Activated T-cell treated with anti-CD3 and anti-CD28 coated beads, Interleukin-2, amount 50 U/mL, for 72 hours (primary cell): Measurements from ENCODE around the gene SRCIN1. TPM values are rescaled to one million over a fixed set of nuclear protein-coding genes. Genes with fewer than 3 reads are reported as not detected.
"Not testable (repeated sequence)": the region's sequence is repeated elsewhere in the genome, so short reads cannot be mapped to it uniquely, and the experiment has no call there.

Experiments
- ATAC-seq, 2 donors: fragments of 150-1000 bp; cut with Tn5 transposase; replicated peaks in 1 of 2; 2 replicates each; pipeline ENCODE4 v1.10.0; 2021; ENCODE audit warnings: moderate library complexity in 2 of 2, mild to moderate bottlenecking in 1 of 2
- DNase-seq, 2 donors: peaks; one replicate each; pipeline ENCODE4 v3.0.0; 2021 to 2022; ENCODE audit warnings: mixed read lengths in 1 of 2
- H3K27ac Mint-ChIP-seq: one replicate; pipeline ENCODE4 v1.8.0; 2022; ENCODE audit warnings: mild to moderate bottlenecking, moderate library complexity, mixed read lengths
- H3K27me3 Mint-ChIP-seq: one replicate; pipeline ENCODE4 v1.8.0; 2022; ENCODE audit warnings: low read depth, mixed read lengths
- H3K36me3 Mint-ChIP-seq, 2 donors: one replicate each; pipeline ENCODE4 v1.8.0; 2022; ENCODE audit warnings: mixed read lengths in 2 of 2, mild to moderate bottlenecking in 1 of 2; ENCODE audit not compliant: insufficient read depth in 2 of 2
- H3K4me1 Mint-ChIP-seq: one replicate; pipeline ENCODE4 v1.8.0; 2022; ENCODE audit warnings: low read depth, mixed read lengths
- H3K4me3 Mint-ChIP-seq, 2 donors: one replicate each; pipeline ENCODE4 v1.8.0; 2022; ENCODE audit warnings: mild to moderate bottlenecking in 2 of 2, mixed read lengths in 2 of 2, moderate library complexity in 2 of 2
- H3K9me3 Mint-ChIP-seq, 2 donors: one replicate each; pipeline ENCODE4 v1.8.0; 2022; ENCODE audit warnings: mixed read lengths in 2 of 2
- total RNA-seq, 2 donors: library from RNA; stranded (reverse); gene quantifications; one replicate each; pipeline ENCODE4 v1.2.3, GENCODE V29; 2022

SRCIN1 gene
- total RNA-seq, 2 donors from 2014 or later: 0.72 to 1.8 TPM

GRCh38 chr17:38531761-38532160 lies 74.0 kb downstream of the SRCIN1 start:
- DNase-seq, H3K9me3 Mint-ChIP-seq, H3K36me3 Mint-ChIP-seq, H3K4me3 Mint-ChIP-seq, H3K27ac Mint-ChIP-seq, ATAC-seq: not testable (repeated sequence)
- peaks cover 22% of the 10 kb centered on the region for H3K27me3 Mint-ChIP-seq
- peaks cover 14% of the 10 kb centered on the region for H3K4me1 Mint-ChIP-seq

GRCh38 chr17:38530856-38531255 lies 74.9 kb downstream of the SRCIN1 start:
- not testable (repeated sequence) for H3K36me3 Mint-ChIP-seq, H3K9me3 Mint-ChIP-seq, H3K4me3 Mint-ChIP-seq, DNase-seq, ATAC-seq, H3K27ac Mint-ChIP-seq
- H3K4me1 Mint-ChIP-seq: peaks cover 14% of the 10 kb centered on the region
- H3K27me3 Mint-ChIP-seq: peaks cover 15% of the 10 kb centered on the region

GRCh38 chr17:38528141-38528540 lies 77.6 kb downstream of the SRCIN1 start:
- ATAC-seq, H3K36me3 Mint-ChIP-seq, H3K27ac Mint-ChIP-seq, H3K9me3 Mint-ChIP-seq, H3K4me3 Mint-ChIP-seq, DNase-seq: not testable (repeated sequence)
- peaks cover 14% of the 10 kb centered on the region for H3K4me1 Mint-ChIP-seq
- peaks cover 15% of the 10 kb centered on the region for H3K27me3 Mint-ChIP-seq

DNA sequence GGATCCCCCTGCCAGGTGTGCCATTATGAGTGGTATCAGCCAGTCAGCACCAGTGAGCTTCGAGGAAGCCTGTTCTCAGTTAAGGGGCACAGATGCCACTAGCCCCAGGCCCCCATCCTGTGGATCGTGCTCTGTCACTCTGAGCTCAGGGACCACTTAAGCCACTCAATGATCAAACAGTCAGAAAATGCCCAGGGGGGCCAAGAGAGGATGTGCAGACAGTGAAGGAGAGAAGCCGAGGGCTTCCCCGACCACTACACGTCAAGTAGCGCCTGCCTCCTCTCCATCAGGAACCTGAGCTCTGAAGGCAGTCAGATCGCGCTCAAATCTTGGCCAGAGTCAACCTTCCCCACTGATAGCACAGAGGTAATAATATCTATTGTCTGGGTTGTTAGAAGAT lies 79.2 kb downstream of the SRCIN1 start:
- H3K36me3 Mint-ChIP-seq, H3K9me3 Mint-ChIP-seq, H3K27ac Mint-ChIP-seq, DNase-seq, H3K27me3 Mint-ChIP-seq, ATAC-seq, H3K4me3 Mint-ChIP-seq: not testable (repeated sequence)
- H3K4me1 Mint-ChIP-seq: peaks cover 14% of the 10 kb centered on the region

DNA sequence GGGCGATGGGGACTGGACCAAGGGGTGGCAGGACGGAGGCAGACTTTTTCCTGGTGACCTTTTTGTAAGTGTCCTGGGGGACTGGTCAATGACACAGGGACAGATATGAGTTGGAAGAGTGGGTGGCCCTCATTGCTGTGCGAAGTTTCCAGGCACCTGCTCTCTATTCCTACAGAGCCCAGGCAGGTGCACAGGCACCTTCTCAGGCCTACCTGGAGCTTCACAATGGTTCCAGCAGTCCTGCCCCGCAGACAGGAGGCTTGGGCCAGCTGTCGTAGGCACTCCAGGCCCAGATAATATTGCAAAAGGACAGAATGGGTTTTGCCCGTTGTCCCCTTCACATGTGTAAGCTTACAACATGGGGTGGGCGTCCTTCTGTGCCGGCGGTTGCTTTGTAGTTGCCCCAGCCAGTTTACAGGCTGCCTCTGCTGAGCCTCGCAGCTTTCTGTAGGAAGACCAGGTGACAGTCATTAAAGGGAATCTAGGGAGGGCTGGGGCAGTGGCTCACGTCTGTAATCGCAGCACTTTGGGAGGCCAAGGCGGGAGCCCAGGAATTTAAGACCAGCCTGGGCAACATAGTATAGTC lies 93.2 kb downstream of the SRCIN1 start:
- Mint-ChIP-seq H3K27ac (no peak overlapping the region), H3K36me3 (peaks cover 0 to 1% of the 10 kb centered on the region in 2 donors), H3K9me3 (no peaks in the 10 kb centered on the region), H3K4me3 (no peak overlapping the region), H3K27me3 (peaks cover 42% of the 10 kb centered on the region), H3K4me1 (peaks cover 8% of the 10 kb centered on the region)
- DNase-seq: no peak
- ATAC-seq: no peak

DNA sequence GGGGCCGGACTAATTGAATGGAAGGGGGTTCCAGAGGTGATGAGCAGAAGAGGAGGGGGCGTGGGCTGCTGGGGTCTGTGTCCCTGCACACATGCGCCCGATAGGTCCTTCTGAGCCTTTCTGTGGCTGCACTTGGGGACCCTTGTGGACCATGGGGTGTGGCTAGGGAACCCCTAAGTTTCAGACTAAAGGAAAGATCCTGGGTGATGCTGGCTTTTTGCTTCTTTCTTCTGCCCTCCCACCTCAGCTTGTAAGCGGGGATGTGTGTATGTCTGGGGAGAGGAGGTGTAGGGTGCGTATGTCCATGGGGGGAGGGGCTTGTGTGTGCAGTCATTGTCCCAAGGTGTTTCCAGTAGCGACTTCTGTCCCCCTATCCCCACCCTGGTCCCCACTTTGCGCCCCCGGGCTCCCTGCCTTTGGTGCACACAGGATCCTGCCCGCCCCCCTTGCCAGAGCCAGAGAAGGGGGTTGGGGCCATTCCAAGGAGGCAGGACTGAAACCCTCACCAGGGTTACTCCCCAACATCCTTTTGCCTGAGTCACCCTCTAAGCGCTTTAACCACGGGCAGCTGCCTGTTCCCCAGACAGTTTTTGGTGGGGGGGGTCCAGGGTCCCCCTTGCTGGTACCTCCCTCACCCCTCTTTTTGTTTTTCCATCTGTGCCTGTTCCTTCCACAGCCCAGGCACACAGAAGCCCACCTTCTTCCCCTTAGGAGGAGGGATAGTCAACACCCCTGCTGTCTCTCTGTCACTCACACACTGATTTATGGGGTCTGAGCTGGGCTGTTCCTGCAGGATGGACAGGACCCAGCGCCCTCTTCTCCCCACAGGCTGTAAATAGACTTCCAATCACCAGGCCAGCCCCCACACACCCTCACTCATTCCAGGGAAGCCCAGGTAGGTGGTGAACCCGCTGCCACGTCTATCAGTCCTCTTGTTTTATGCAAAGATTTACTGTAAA lies 94.3 kb downstream of the SRCIN1 start:
- H3K27me3 Mint-ChIP-seq: peaks cover 44% of the 10 kb centered on the region
- H3K4me3 Mint-ChIP-seq: peak overlapping the region; percentile 21 to 59

GRCh38 chr17:38510421-38511149 lies 95.2 kb downstream of the SRCIN1 start:
- H3K27me3 Mint-ChIP-seq: peaks cover 44% of the 10 kb centered on the region
- H3K4me3 Mint-ChIP-seq: peak overlapping the region; percentile 21 to 59
- peak; percentile 29 to 36 for DNase-seq
- peaks cover 0 to 1% of the 10 kb centered on the region in 2 donors for H3K36me3 Mint-ChIP-seq
- H3K4me1 Mint-ChIP-seq: peaks cover 8% of the 10 kb centered on the region
- peak; percentile 49 to 62 for ATAC-seq
- no peaks in the 10 kb centered on the region for H3K9me3 Mint-ChIP-seq
- no peak overlapping the region for H3K27ac Mint-ChIP-seq

More for the DNA sequence above, 94.3 kb downstream of the SRCIN1 start:
- H3K36me3 Mint-ChIP-seq: peaks cover 0 to 1% of the 10 kb centered on the region in 2 donors
- H3K9me3 Mint-ChIP-seq: no peaks in the 10 kb centered on the region
- H3K4me1 Mint-ChIP-seq: peaks cover 8% of the 10 kb centered on the region
- no peak for DNase-seq
- no peak for ATAC-seq
- H3K27ac Mint-ChIP-seq: no peak overlapping the region

DNA sequence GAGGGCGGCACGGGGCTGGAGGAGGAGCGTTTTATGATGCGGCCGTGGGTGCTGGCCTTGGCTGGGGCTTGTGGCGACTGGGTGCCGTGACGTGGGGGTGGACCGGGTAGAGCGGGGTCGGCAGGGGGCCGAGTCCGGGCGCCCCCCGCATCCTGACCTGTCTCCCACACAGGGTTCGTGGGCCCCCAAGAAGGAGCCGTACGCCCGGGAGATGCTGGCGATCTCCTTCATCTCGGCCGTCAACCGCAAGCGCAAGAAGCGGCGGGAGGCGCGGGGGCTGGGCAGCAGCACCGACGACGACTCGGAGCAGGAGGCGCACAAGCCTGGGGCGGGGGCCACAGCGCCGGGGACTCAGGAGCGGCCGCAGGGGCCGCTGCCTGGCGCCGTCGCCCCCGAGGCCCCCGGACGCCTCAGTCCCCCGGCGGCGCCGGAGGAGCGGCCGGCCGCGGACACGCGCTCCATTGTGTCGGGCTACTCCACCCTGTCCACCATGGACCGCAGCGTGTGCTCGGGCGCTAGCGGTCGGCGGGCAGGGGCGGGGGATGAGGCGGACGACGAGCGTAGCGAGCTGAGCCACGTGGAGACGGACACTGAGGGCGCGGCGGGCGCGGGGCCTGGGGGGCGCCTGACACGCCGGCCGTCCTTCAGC lies 95.9 kb downstream of the SRCIN1 start:
- ATAC-seq (peak; percentile 48 to 53), DNase-seq (no peak)
- H3K36me3 Mint-ChIP-seq: peaks cover 0 to 1% of the 10 kb centered on the region in 2 donors
- no peak overlapping the region for H3K27ac Mint-ChIP-seq
- H3K27me3 Mint-ChIP-seq: peaks cover 44% of the 10 kb centered on the region
- H3K9me3 Mint-ChIP-seq: no peaks in the 10 kb centered on the region
- peaks cover 8% of the 10 kb centered on the region for H3K4me1 Mint-ChIP-seq
- peak overlapping the region; percentile 91 to 99 for H3K4me3 Mint-ChIP-seq

- peak; percentile 83 to 86 for DNase-seq
- H3K27ac Mint-ChIP-seq: peak overlapping the region; percentile 45
- H3K27me3 Mint-ChIP-seq: peaks cover 44% of the 10 kb centered on the region
- peak overlapping the region; percentile 91 to 99 for H3K4me3 Mint-ChIP-seq
- peaks cover 0 to 1% of the 10 kb centered on the region in 2 donors for H3K36me3 Mint-ChIP-seq
- H3K9me3 Mint-ChIP-seq: no peaks in the 10 kb centered on the region
- ATAC-seq: peak; percentile 88
- H3K4me1 Mint-ChIP-seq: peaks cover 8% of the 10 kb centered on the region
Measured at GRCh38 chr17:38508954-38509771, 96.6 kb downstream of the SRCIN1 start.

GRCh38 chr17:38508570-38508950 lies 97.2 kb downstream of the SRCIN1 start:
- no peak overlapping the region for H3K27ac Mint-ChIP-seq

GRCh38 chr17:38507921-38508569 lies 97.7 kb downstream of the SRCIN1 start:
- H3K27me3 Mint-ChIP-seq: peaks cover 44% of the 10 kb centered on the region
- no peak for DNase-seq
- no peak overlapping the region for H3K27ac Mint-ChIP-seq
- no peak for ATAC-seq
- peaks cover 8% of the 10 kb centered on the region for H3K4me1 Mint-ChIP-seq
- peaks cover 0 to 1% of the 10 kb centered on the region in 2 donors for H3K36me3 Mint-ChIP-seq
- no peaks in the 10 kb centered on the region for H3K9me3 Mint-ChIP-seq
- no peak overlapping the region for H3K4me3 Mint-ChIP-seq

More at GRCh38 chr17:38508570-38508950, 97.2 kb downstream of the SRCIN1 start:
- no peak for ATAC-seq
- Mint-ChIP-seq H3K4me1 (peaks cover 8% of the 10 kb centered on the region), H3K27me3 (peaks cover 44% of the 10 kb centered on the region), H3K4me3 (peak overlapping the region in 1 of 2 donors; percentile 60), H3K36me3 (peaks cover 0 to 1% of the 10 kb centered on the region in 2 donors), H3K9me3 (no peaks in the 10 kb centered on the region)
- DNase-seq: no peak
